Effector memory CD4-positive, alpha-beta T cell (primary cell): ENCODE results near the gene TJP3.

ENCODE experiments used
- DNase-seq, 3 donors: peaks; one replicate each; pipeline ENCODE4 v3.0.0-alpha.2; 2020
- H3K27ac ChIP-seq: 2 replicates; pipeline ENCODE4 v1.7.0; 2013; ENCODE audit warnings: mild to moderate bottlenecking, low read length, moderate library complexity; ENCODE audit not compliant: insufficient read depth, poor library complexity, severe bottlenecking
- H3K27me3 ChIP-seq: replicated peaks from 2 replicates; pipeline ENCODE4 v1.7.0; 2013; ENCODE audit warnings: mild to moderate bottlenecking, low read length; ENCODE audit not compliant: insufficient read depth, control insufficient read depth, poor library complexity, severe bottlenecking
- H3K36me3 ChIP-seq: 2 replicates; pipeline ENCODE4 v1.7.0; 2013; ENCODE audit warnings: mild to moderate bottlenecking, low read length, moderate library complexity; ENCODE audit not compliant: control insufficient read depth, insufficient read depth
- H3K4me1 ChIP-seq: 2 replicates; pipeline ENCODE4 v1.7.0; 2013; ENCODE audit warnings: low read length, mild to moderate bottlenecking; ENCODE audit not compliant: control insufficient read depth, insufficient read depth, poor library complexity, severe bottlenecking
- H3K4me3 ChIP-seq: 2 replicates; pipeline ENCODE4 v1.7.0; 2013; ENCODE audit warnings: low read length, low read depth, mild to moderate bottlenecking; ENCODE audit not compliant: insufficient read depth, poor library complexity, severe bottlenecking
- H3K9me3 ChIP-seq: 2 replicates; pipeline ENCODE4 v1.7.0; 2013; ENCODE audit warnings: mild to moderate bottlenecking, low read length, moderate library complexity; ENCODE audit not compliant: control insufficient read depth
- total RNA-seq, 3 donors: gene quantifications; one replicate each; lab custom pipeline; 2026; lab: John Stamatoyannopoulos, UW

The TJP3 gene, protein sequence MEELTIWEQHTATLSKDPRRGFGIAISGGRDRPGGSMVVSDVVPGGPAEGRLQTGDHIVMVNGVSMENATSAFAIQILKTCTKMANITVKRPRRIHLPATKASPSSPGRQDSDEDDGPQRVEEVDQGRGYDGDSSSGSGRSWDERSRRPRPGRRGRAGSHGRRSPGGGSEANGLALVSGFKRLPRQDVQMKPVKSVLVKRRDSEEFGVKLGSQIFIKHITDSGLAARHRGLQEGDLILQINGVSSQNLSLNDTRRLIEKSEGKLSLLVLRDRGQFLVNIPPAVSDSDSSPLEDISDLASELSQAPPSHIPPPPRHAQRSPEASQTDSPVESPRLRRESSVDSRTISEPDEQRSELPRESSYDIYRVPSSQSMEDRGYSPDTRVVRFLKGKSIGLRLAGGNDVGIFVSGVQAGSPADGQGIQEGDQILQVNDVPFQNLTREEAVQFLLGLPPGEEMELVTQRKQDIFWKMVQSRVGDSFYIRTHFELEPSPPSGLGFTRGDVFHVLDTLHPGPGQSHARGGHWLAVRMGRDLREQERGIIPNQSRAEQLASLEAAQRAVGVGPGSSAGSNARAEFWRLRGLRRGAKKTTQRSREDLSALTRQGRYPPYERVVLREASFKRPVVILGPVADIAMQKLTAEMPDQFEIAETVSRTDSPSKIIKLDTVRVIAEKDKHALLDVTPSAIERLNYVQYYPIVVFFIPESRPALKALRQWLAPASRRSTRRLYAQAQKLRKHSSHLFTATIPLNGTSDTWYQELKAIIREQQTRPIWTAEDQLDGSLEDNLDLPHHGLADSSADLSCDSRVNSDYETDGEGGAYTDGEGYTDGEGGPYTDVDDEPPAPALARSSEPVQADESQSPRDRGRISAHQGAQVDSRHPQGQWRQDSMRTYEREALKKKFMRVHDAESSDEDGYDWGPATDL
- total RNA-seq: 15.5 to 20.7 (median 16.7) reads per million in 3 donors

GRCh38 chr19:3708207-3708931 lies at the start of gene TJP3:
TJP3 (plus strand) TSS chr19:3708384; CDS start chr19:3728433, 20,049 bp downstream.
- Histone ChIP-seq H3K27ac (no peak within 1 kb of the TSS), H3K4me3 (no peak within 1 kb of the TSS), H3K4me1 (no peaks in the 10 kb centered on the region), H3K27me3 (no peaks in the 10 kb centered on the region), H3K36me3 (no peaks in the 10 kb centered on the region), H3K9me3 (no peaks in the 10 kb centered on the region)
- no peak for DNase-seq

DNA sequence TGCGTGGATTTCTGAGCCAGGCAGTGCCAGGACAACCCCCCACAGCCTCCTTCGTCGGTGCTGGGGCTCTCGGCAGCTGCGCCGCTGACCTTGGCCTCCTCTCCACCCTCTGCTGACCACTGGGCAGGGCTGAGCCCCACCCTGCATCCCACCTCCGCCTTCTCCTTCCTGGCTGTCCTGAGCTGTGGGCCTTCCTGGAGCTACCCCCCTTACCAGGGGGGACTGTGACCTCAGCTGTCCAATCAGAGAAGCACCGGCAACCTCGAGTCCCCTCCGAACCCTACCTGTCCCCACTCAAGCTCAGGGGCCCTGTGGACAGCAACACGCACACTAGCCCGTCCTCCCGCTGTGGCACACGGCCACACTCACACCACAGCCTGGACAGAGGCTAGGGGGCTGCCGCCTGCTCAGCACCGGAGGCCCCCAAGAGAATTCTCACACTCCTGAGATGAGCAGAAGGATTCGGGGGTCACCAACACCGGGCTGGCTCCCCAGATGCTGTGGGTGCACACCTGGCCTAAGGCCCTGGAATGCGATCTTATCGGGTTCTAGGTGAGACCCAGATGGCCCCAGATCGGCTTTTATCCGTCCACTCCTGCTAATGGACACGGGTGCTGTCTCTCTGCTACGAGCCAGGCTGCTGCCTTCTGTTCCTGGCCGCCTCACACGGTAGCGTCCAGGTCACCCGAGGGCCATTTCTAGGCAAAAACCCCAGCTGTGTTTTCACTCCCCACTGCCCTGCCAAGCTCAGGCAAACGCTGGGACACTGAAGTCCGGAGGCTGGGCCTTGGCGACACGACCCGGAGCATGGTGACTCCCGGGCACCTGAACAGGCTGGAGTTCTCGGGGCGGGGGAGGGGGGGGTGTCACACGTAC lies 49.1 kb upstream of the TJP3 start:
- Histone ChIP-seq H3K4me1 (no peaks in the 10 kb centered on the region), H3K27me3 (no peaks in the 10 kb centered on the region), H3K9me3 (no peaks in the 10 kb centered on the region), H3K4me3 (no peak overlapping the region), H3K27ac (no peak overlapping the region), H3K36me3 (peaks cover 41% of the 10 kb centered on the region)
- no peak for DNase-seq

DNA sequence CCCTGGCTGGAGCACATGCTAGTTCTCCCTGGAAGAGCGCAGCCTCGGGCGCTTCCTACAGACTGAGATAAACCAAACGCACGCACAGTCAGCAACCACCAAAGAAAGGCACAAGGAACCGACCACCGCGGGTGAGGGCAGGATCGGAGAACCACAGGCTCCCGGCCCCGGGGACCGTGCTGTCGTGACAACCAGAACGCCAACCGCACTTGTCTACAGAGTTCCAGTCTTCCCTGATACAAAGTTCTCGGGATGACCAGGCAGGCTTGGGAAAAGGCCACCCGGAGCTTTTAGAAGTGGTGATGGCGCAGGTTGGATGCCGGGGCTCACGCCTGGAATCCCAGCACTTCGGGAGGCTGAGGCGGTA lies 48.5 kb upstream of the TJP3 start:
- H3K4me1 ChIP-seq: no peaks in the 10 kb centered on the region
- H3K9me3 ChIP-seq: no peaks in the 10 kb centered on the region
- no peak for DNase-seq
- no peak overlapping the region for H3K27ac ChIP-seq
- H3K27me3 ChIP-seq: no peaks in the 10 kb centered on the region
- H3K36me3 ChIP-seq: peaks cover 46% of the 10 kb centered on the region
- no peak overlapping the region for H3K4me3 ChIP-seq

DNA sequence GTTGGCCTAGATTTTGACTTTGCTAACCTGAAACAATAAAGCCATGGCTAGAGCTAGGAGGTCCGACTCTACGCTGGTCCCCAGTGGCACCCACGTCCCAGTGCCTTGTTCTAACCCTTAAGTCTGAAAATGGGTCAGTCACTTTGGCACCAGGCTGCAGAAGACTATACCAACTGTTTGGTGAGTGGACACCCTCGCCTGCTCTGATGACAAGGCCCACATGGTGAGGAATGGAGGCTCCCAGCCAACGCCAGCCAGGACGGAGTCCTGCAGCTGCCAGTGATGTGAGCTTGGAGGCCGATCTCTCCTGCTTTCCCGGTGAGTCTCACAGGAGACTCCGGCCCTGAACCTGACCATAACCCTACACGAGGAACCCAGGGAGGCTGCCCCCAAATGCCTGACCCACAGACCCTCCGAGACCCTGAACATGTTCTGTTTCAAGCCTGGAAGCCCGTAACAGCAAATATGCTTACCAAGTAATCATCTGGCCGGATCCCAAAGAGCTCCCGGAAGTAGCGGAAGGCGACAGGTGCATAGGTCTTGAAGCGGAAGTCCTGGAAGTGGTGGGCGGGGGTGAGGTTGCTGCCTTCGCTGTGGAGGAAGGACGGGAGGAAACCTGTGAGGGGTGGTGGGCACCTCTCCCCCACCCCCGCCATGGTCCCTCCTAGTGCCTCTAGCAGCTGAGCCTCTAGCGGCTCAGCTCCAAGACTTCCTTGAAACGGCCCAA lies 47.5 kb upstream of the TJP3 start:
- no peaks in the 10 kb centered on the region for H3K27me3 ChIP-seq
- H3K4me1 ChIP-seq: peaks cover 1% of the 10 kb centered on the region
- no peak for DNase-seq
- no peak overlapping the region for H3K27ac ChIP-seq
- H3K9me3 ChIP-seq: no peaks in the 10 kb centered on the region
- H3K36me3 ChIP-seq: peaks cover 46% of the 10 kb centered on the region
- no peak overlapping the region for H3K4me3 ChIP-seq

GRCh38 chr19:3661284-3662238 lies 46.6 kb upstream of the TJP3 start:
- Histone ChIP-seq H3K27me3 (no peaks in the 10 kb centered on the region), H3K4me3 (no peak overlapping the region), H3K27ac (no peak overlapping the region), H3K4me1 (peaks cover 6% of the 10 kb centered on the region), H3K36me3 (peaks cover 40% of the 10 kb centered on the region), H3K9me3 (no peaks in the 10 kb centered on the region)
- DNase-seq: no peak

DNA sequence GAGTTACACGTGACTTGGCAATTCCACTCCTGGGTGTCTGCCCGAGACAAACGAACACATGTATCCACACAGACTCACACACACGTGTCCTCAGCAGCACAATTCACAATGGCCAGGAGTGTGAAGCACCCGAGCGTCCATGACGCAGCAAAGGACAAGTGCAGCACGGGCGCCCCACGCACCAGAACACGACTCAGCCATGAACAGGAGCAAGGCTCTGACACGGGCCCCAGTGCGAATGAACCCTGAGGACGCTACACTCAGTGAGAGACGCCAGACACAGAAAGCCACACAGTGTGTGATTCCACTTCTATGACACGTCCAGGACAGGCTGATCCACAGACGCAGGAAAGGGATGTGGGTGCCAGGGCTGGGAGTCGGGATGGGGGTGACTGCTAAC lies 44.3 kb upstream of the TJP3 start:
- Histone ChIP-seq H3K27ac (no peak overlapping the region), H3K4me3 (no peak overlapping the region), H3K9me3 (no peaks in the 10 kb centered on the region), H3K36me3 (peaks cover 20% of the 10 kb centered on the region), H3K27me3 (no peaks in the 10 kb centered on the region), H3K4me1 (peaks cover 6% of the 10 kb centered on the region)
- DNase-seq: no peak

DNA sequence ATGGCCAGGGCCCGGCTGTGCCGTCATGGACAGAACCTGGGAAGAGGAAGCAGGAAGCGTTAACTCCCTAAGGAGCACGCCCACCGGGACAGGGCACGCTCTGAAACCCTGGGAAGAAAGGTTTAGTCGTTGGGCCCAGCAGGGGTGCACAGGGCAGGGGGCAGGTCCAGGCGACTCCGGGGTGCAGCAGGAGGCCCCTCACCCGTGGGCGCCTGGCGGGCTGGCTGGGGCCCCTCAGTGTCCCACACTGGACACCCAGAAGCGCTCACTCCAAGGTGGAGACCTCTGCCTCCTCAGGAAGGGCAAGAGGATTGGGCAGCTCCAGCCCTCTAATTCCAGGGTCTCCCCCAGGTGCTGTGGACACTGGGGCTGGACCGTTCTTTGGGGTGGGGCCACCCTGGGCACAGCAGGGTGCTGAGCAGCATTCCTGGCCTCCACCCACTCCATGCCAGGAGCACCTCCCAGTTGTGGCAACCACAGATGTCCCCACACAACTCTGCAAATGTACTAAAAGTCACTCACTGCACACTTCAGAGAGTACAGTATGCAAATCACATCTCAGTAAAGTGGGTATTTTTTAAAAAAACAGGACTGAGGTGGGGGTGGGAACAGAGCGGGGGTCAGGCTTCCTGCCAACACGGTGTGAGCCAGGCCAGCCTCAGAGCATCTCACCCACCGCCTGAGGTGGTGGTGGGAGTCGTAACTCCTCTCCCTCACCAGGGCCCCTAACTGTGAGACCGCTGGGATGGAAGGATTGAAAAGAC lies 43.1 kb upstream of the TJP3 start:
- H3K36me3 ChIP-seq: peaks cover 14% of the 10 kb centered on the region
- no peak overlapping the region for H3K27ac ChIP-seq
- H3K27me3 ChIP-seq: no peaks in the 10 kb centered on the region
- peaks cover 6% of the 10 kb centered on the region for H3K4me1 ChIP-seq
- no peak overlapping the region for H3K4me3 ChIP-seq
- H3K9me3 ChIP-seq: no peaks in the 10 kb centered on the region
- DNase-seq: no peak
